GM23338 (cell line): Measurements from ENCODE around the gene RANGAP1. TPM values are rescaled to one million over a fixed set of nuclear protein-coding genes. Genes with fewer than 3 reads are reported as not detected.

ENCODE experiments used
- ATAC-seq: fragments of 200-7000 bp; cut with Tn5 transposase; 3 replicates; pipeline ENCODE4 v1.9.1; 2020
- DNase-seq: peaks from one replicate; pipeline ENCODE4 v3.0.0-alpha.2; 2015; ENCODE audit warnings: low spot score
- H2AFZ ChIP-seq: fragments of 200-600 bp; sonication (generic); 2 replicates; pipeline ENCODE4 v1.8.0; 2016; ENCODE audit warnings: antibody characterized with exemption, mild to moderate bottlenecking, moderate library complexity
- H3F3A ChIP-seq: fragments of 200-600 bp; sonication (generic); replicated peaks from 2 replicates; pipeline ENCODE4 v1.8.0; 2017; ENCODE audit warnings: antibody characterized with exemption, mixed run types, low read depth
- H3K27ac ChIP-seq: fragments of 200-600 bp; sonication (generic); 2 replicates; pipeline ENCODE4 v1.6.1; 2016; ENCODE audit warnings: low read depth
- H3K27me3 ChIP-seq: fragments of 200-600 bp; sonication (generic); 2 replicates; pipeline ENCODE4 v1.8.0; 2016; ENCODE audit warnings: mild to moderate bottlenecking, mixed run types, moderate library complexity; ENCODE audit not compliant: insufficient read depth
- H3K36me3 ChIP-seq: fragments of 200-600 bp; sonication (generic); 2 replicates; pipeline ENCODE4 v1.8.0; 2016; ENCODE audit warnings: mild to moderate bottlenecking; ENCODE audit not compliant: insufficient read depth
- H3K4me1 ChIP-seq: fragments of 200-600 bp; sonication (generic); 2 replicates; pipeline ENCODE4 v1.8.0; 2016; ENCODE audit warnings: mild to moderate bottlenecking, moderate library complexity; ENCODE audit not compliant: insufficient read depth
- H3K4me2 ChIP-seq: fragments of 200-600 bp; sonication (generic); 2 replicates; pipeline ENCODE4 v1.7.1; 2017; ENCODE audit warnings: mixed run types
- H3K4me3 ChIP-seq: fragments of 200-600 bp; sonication (generic); 2 replicates; pipeline ENCODE4 v1.6.1; 2016; ENCODE audit warnings: mixed run types
- H3K79me2 ChIP-seq: fragments of 200-600 bp; sonication (generic); replicated peaks from 2 replicates; pipeline ENCODE4 v1.8.0; 2017; ENCODE audit warnings: mild to moderate bottlenecking; ENCODE audit not compliant: insufficient read depth
- H3K9me2 ChIP-seq: fragments of 200-600 bp; sonication (generic); 2 replicates; pipeline ENCODE4 v1.8.0; 2017; ENCODE audit not compliant: insufficient read depth
- H4K20me1 ChIP-seq: fragments of 200-600 bp; sonication (generic); replicated peaks from 2 replicates; pipeline ENCODE4 v1.8.0; 2017; ENCODE audit warnings: mild to moderate bottlenecking; ENCODE audit not compliant: insufficient read depth
- H3K27ac Mint-ChIP-seq: 2 replicates; pipeline ENCODE4 v1.8.0; 2020; ENCODE audit warnings: inconsistent platforms, mild to moderate bottlenecking, moderate library complexity, mixed read lengths
- H3K27me3 Mint-ChIP-seq: 3 replicates; pipeline ENCODE4 v1.8.0; 2022; ENCODE audit warnings: low read depth, mild to moderate bottlenecking, moderate library complexity, mixed read lengths, inconsistent platforms; ENCODE audit not compliant: insufficient read depth, poor library complexity
- H3K36me3 Mint-ChIP-seq: 3 replicates; pipeline ENCODE4 v1.8.0; 2021; ENCODE audit warnings: low read depth, mild to moderate bottlenecking, inconsistent platforms, moderate library complexity, mixed read lengths
- H3K4me1 Mint-ChIP-seq: 3 replicates; pipeline ENCODE4 v1.8.0; 2020; ENCODE audit warnings: mild to moderate bottlenecking, inconsistent platforms, mixed read lengths
- H3K4me3 Mint-ChIP-seq: 3 replicates; pipeline ENCODE4 v1.8.0; 2021; ENCODE audit warnings: moderate library complexity, mild to moderate bottlenecking, inconsistent platforms, mixed read lengths
- H3K9me3 Mint-ChIP-seq: 3 replicates; pipeline ENCODE4 v1.8.0; 2020; ENCODE audit warnings: moderate library complexity, mild to moderate bottlenecking, inconsistent platforms, mixed read lengths
- CREB1 ChIP-seq: fragments of 250-450 bp; sonication (Bioruptor Pico); IDR thresholded peaks from 2 replicates; pipeline ENCODE4 v1.5.0; 2020; ENCODE audit warnings: low read depth, mild to moderate bottlenecking, moderate library complexity
- CTCF ChIP-seq, 2 experiments: fragments of 200-600 bp in 1 of 2; sonication (generic) in 1 of 2; conservative IDR thresholded peaks; 2 replicates each; pipeline versions ENCODE4 v1.5.1 to v1.6.1; 2016 to 2017; ENCODE audit warnings: antibody characterized with exemption in 2 of 2, low read depth in 2 of 2, mild to moderate bottlenecking in 2 of 2, moderate library complexity in 1 of 2
- ETS1 ChIP-seq: IDR thresholded peaks from 2 replicates; pipeline ENCODE4 v1.6.1; 2016; ENCODE audit warnings: antibody characterized with exemption
- EZH2 ChIP-seq: fragments of 200-600 bp; sonication (generic); IDR thresholded peaks from one replicate; pipeline ENCODE4 v1.8.0; 2017; ENCODE audit warnings: antibody characterized with exemption, mild to moderate bottlenecking, low read depth; ENCODE audit not compliant: unreplicated experiment
- EZH2phosphoT487 ChIP-seq: fragments of 200-600 bp; sonication (generic); IDR thresholded peaks from one replicate; pipeline ENCODE4 v1.8.1; 2018; ENCODE audit warnings: antibody characterized with exemption; ENCODE audit not compliant: unreplicated experiment
- NANOG ChIP-seq: IDR thresholded peaks from 2 replicates; pipeline ENCODE4 v1.6.1; 2016; ENCODE audit warnings: antibody characterized with exemption, borderline replicate concordance
- POLR2AphosphoS5 ChIP-seq: IDR thresholded peaks from 2 replicates; pipeline ENCODE4 v1.6.1; 2016; ENCODE audit warnings: antibody characterized with exemption, low read depth
- REST ChIP-seq: IDR thresholded peaks from one replicate; pipeline ENCODE4 v1.6.1; 2018; ENCODE audit warnings: antibody characterized with exemption; ENCODE audit not compliant: unreplicated experiment
- STAT1 ChIP-seq: IDR thresholded peaks from one replicate; pipeline ENCODE4 v1.6.1; 2016; ENCODE audit warnings: antibody characterized with exemption; ENCODE audit not compliant: unreplicated experiment
- microRNA-seq: library from miRNA; unstranded; fragments of <30 nt; microRNA quantifications from one replicate; pipeline ENCODE4, GENCODE V29; 2017
- polyA plus RNA-seq: library from polyadenylated mRNA; unstranded; fragments of >200 nt; fragmentation: Nextera tagmentation; extraction: Ambion mirVana; gene quantifications from 2 replicates; pipeline ENCODE4 v1.2.1, GENCODE V29; 2016
- small RNA-seq: library from RNA; depleted of rRNA; stranded (forward); fragments of <200 nt; gene quantifications from one replicate; pipeline ENCODE3, GENCODE V24; 2014; ENCODE audit warnings: low replicate concordance
- total RNA-seq: library from RNA; depleted of rRNA; stranded (reverse); fragments of >200 nt; shearing (Covaris generic); gene quantifications from 2 replicates; pipeline ENCODE4 v1.2.3, GENCODE V29; 2014; rRNA removed

Gene RANGAP1
- total and polyA plus RNA-seq, 2 experiments from 2014 or later: 54.7 to 141 TPM

- no peaks in the 10 kb centered on the region for H4K20me1 ChIP-seq
- no peaks in the 10 kb centered on the region for H3K36me3 Mint-ChIP-seq
- no peak overlapping the region for H3K27ac Mint-ChIP-seq
- peak overlapping the region; percentile 83 for H3K4me3 ChIP-seq
- H3K27ac ChIP-seq: no peak overlapping the region
- peak overlapping the region; percentile 79 for H3K4me3 Mint-ChIP-seq
- H2AFZ ChIP-seq: peak overlapping the region; percentile 100
- H3K9me2 ChIP-seq: no peaks in the 10 kb centered on the region
- H3F3A ChIP-seq: peaks cover 12% of the 10 kb centered on the region
- peak overlapping the region; percentile 98 for H3K4me2 ChIP-seq
- no peaks in the 10 kb centered on the region for H3K36me3 ChIP-seq
- no peaks in the 10 kb centered on the region; the same call in 1 of the 3 replicates for H3K4me1 Mint-ChIP-seq
- peak; percentile 89 for ATAC-seq
- TF ChIP-seq CREB1 (no peak), POLR2AphosphoS5 (peak; percentile 54), EZH2phosphoT487 (no peak), REST (peak; percentile 23), ETS1 (no peak), CTCF (conservative IDR thresholded peaks at IDR 0.05; ENCODE audit: low read depth in 2 of 2) (0 out of 4 replicates have a peak, but pooled peaks of 1 of the 2 experiments have one; percentile 9), NANOG (no peak), STAT1 (no peak), EZH2 (peak; percentile 44)
- H3K79me2 ChIP-seq: no peaks in the 10 kb centered on the region
- DNase-seq: peak; percentile 89
- no peaks in the 10 kb centered on the region; the same call in 1 of the 2 replicates for H3K4me1 ChIP-seq
- H3K27me3 Mint-ChIP-seq: peaks cover 27% of the 10 kb centered on the region
- H3K27me3 ChIP-seq: peaks cover 32% of the 10 kb centered on the region
- peaks cover 2% of the 10 kb centered on the region; the same call in 2 of the 3 replicates for H3K9me3 Mint-ChIP-seq
These were observed 88.7 kb downstream of the RANGAP1 start for GRCh38 chr22:41197038-41197972.

Small RNA genes within 50 kb of the gene (microRNA-seq; reads per million reads assigned to microRNA genes)
- gene MIR6889: not detected

Small RNA genes within 50 kb of the gene (small RNA-seq; reads per million reads assigned to genes)
- not detected for gene MIR6889

Other genes with a start within 250 kb of the RANGAP1 start
- 129 and 130 TPM in 2 replicates for gene EP300, start 193.6 kb downstream of the RANGAP1 start, total RNA-seq
- gene EP300, start 193.6 kb downstream of the RANGAP1 start, polyA plus RNA-seq: 39.4 and 40.7 TPM in 2 replicates
- 23.4 and 27.1 TPM in 2 replicates for gene L3MBTL2, start 80.9 kb downstream of the RANGAP1 start, total RNA-seq
- gene L3MBTL2, start 80.9 kb downstream of the RANGAP1 start, polyA plus RNA-seq: 12.7 and 13.9 TPM in 2 replicates
- gene CHADL, start 45.3 kb downstream of the RANGAP1 start, total RNA-seq: 1.5 and 1.6 TPM in 2 replicates
- 0.70 TPM in 1 of 2 replicates, not detected in the other for gene CHADL, start 45.3 kb downstream of the RANGAP1 start, polyA plus RNA-seq
- gene ZC3H7B, start 15.3 kb upstream of the RANGAP1 start, total RNA-seq: 51.3 and 61.5 TPM in 2 replicates
- 5.7 and 7.0 TPM in 2 replicates for gene ZC3H7B, start 15.3 kb upstream of the RANGAP1 start, polyA plus RNA-seq
- gene TEF, start 95.8 kb upstream of the RANGAP1 start, total RNA-seq: 7.0 and 7.2 TPM in 2 replicates
- gene TEF, start 95.8 kb upstream of the RANGAP1 start, polyA plus RNA-seq: 2.3 and 2.4 TPM in 2 replicates
- gene TOB2, start 160.6 kb upstream of the RANGAP1 start, total RNA-seq: 43.0 and 47.2 TPM in 2 replicates
- gene TOB2, start 160.6 kb upstream of the RANGAP1 start, polyA plus RNA-seq: 26.7 and 27.3 TPM in 2 replicates
- gene PHF5A, start 182.5 kb upstream of the RANGAP1 start, total RNA-seq: 108 and 115 TPM in 2 replicates
- gene PHF5A, start 182.5 kb upstream of the RANGAP1 start, polyA plus RNA-seq: 49.4 and 52.4 TPM in 2 replicates
- gene ACO2, start 182.9 kb upstream of the RANGAP1 start, total RNA-seq: 77.8 and 79.7 TPM in 2 replicates
- gene ACO2, start 182.9 kb upstream of the RANGAP1 start, polyA plus RNA-seq: 33.4 and 36.2 TPM in 2 replicates